Heart right ventricle (tissue), 16 donors: Measurements from ENCODE around the gene NRDE2. TPM values are rescaled to one million over a fixed set of nuclear protein-coding genes. Genes with fewer than 3 reads are reported as not detected.

ENCODE experiments used
- ATAC-seq, 8 donors: fragments of 200-7000 bp; cut with Tn5 transposase; one replicate each; pipeline ENCODE4 v1.9.1; 2020; ENCODE audit warnings: mild to moderate bottlenecking in 8 of 8, moderate library complexity in 8 of 8, moderate number of reproducible peaks in 1 of 8
- DNase-seq, 2 donors: peaks; one replicate each; pipeline ENCODE4 v3.0.0-alpha.2; 2020
- H3K27ac ChIP-seq, 10 donors: fragments of 200-600 bp; sonication (generic) in 2 of 10; one replicate each; pipeline versions ENCODE4 v1.5.0 to v1.8.0; 2020 to 2022; ENCODE audit warnings: mild to moderate bottlenecking in 3 of 10
- H3K27me3 ChIP-seq, 7 donors: fragments of 200-600 bp; one replicate each; pipeline ENCODE4 v1.8.0; 2021 to 2022; ENCODE audit warnings: mild to moderate bottlenecking in 2 of 7
- H3K36me3 ChIP-seq, 9 donors: fragments of 200-600 bp; sonication (generic) in 1 of 9; one replicate each; pipeline versions ENCODE4 v1.5.0 to v1.8.0; 2020 to 2022; ENCODE audit warnings: mild to moderate bottlenecking in 2 of 9
- H3K4me1 ChIP-seq, 9 donors: fragments of 200-600 bp; sonication (generic) in 1 of 9; one replicate each; pipeline versions ENCODE4 v1.5.0 to v1.8.0; 2020 to 2022; ENCODE audit warnings: mild to moderate bottlenecking in 4 of 9
- H3K4me3 ChIP-seq, 10 donors: fragments of 200-600 bp; sonication (generic) in 2 of 10; one replicate each; pipeline versions ENCODE4 v1.5.0 to v1.8.0; 2020 to 2022; ENCODE audit warnings: mild to moderate bottlenecking in 7 of 10, moderate library complexity in 2 of 10
- H3K9me3 ChIP-seq, 11 donors: fragments of 200-600 bp in 10 of 11; sonication (generic) in 2 of 11; one replicate each; pipeline versions ENCODE4 v1.5.0 to v1.8.0; 2013 to 2022; ENCODE audit warnings: mild to moderate bottlenecking in 2 of 11, control low read depth in 1 of 11, moderate library complexity in 1 of 11
- CTCF ChIP-seq, 9 donors: fragments of 200-600 bp; sonication (generic) in 2 of 9; IDR thresholded peaks; one replicate each; pipeline versions ENCODE4 v1.5.0 to v1.8.0; 2021 to 2022; ENCODE audit warnings: antibody characterized with exemption in 9 of 9, mild to moderate bottlenecking in 5 of 9, moderate library complexity in 1 of 9
- WGBS, 2 donors: extraction: QIAGEN DNeasy Blood & Tissue Kit; methylation state at CpG; one replicate each; pipeline ENCODE4 v1.1.7; 2013; ENCODE audit warnings: inconsistent platforms in 1 of 2; 5-methylcytosine and 5-hydroxymethylcytosine counted together
- intact Hi-C, 10 donors: fragments of 100-400 bp; cut with DNase I; formaldehyde crosslinking; loops; one replicate each; pipeline versions ENCODE4 v1.11.1 to v1.14.2; 2022
- polyA plus RNA-seq, 2 donors: library from polyadenylated mRNA; stranded (reverse); fragments of 200-250 nt; gene quantifications; one replicate each; pipeline ENCODE4 v1.2.3, GENCODE V29; 2013
- total RNA-seq, 10 donors: library from RNA; stranded (reverse); fragmentation: NEBNext Ultra II Directional in 3 of 10; extraction: Animal tissue kit (Norgen Biotek cat#: 25700) in 3 of 10; gene quantifications; one replicate each; pipeline versions ENCODE4 v1.2.1 to v1.2.4, GENCODE V29; 2021 to 2023
- donor health status: Arrhythmogenic right ventricular cardiomyopathy.
- donor health status: ischemic (EF 13 %, LVEDD 7.1; RV severe dilation, severe dysfunction).
- donor health status: healthy with polysubstance abuse.
- donor health status: DM: no; HTN: yes; CAD: no.
- donor health status: DM: no; HTN: no; CAD: no.
- donor health status: ischemic (EF 25% LVEDD 6.9; RV normal size, moderate dysfunction).
- donor health status: ischemic (EF 25% LVEDD 5.7; RV mildly dilated, moderate dysfunction).
- donor health status: healthy.
- donor health status: DM: yes; HTN: yes; CAD: no.
- donor health status: Ischemic cardiomyopathy.
- donor health status: ischemic (EF 35%, LVEDD 5.7; RV mildly dilated, moderate dysfunction).
- donor health status: nonischemic (EF 11% LVEDD 7.7; RV severe dilation, severe dysfunction).
- donor health status: DM: yes; HTN: yes; CAD: no.
- donor health status: PGD.
- donor health status: ischemic (EF 29% LVEDD 5.4; RV normal size, mild dysfunction).
- donor health status: nonischemic (EF 23%, LVEDD 6.1; RV moderate dilation, normal function).

Gene NRDE2
- total and polyA plus RNA-seq, 12 donors: 4.3 to 16.7 (median 13.5) TPM

GRCh38 chr14:90348270-90348669, 16.5 kb upstream of the NRDE2 start:
- Histone ChIP-seq H3K27me3 (no peaks in the 10 kb centered on the region), H3K27ac (no peak overlapping the region), H3K9me3 (no peaks in the 10 kb centered on the region), H3K4me1 (no peaks in the 10 kb centered on the region), H3K36me3 (no peaks in the 10 kb centered on the region), H3K4me3 (no peak overlapping the region)
- no peak for DNase-seq
- intact Hi-C loops: no loop called here
- TF ChIP-seq CTCF (IDR thresholded peaks at IDR 0.05): no peak
- no peak for ATAC-seq
- 93 to 97% methylated on average over 2 of the region's 2 CpGs for WGBS, 2 donors

- no peak for ATAC-seq
- no peaks in the 10 kb centered on the region for H3K9me3 ChIP-seq
- no peak for TF ChIP-seq CTCF (IDR thresholded peaks at IDR 0.05)
- no peak overlapping the region for H3K4me3 ChIP-seq
- H3K4me1 ChIP-seq: no peaks in the 10 kb centered on the region
- H3K27me3 ChIP-seq: no peaks in the 10 kb centered on the region
- H3K27ac ChIP-seq: no peak overlapping the region
- no peaks in the 10 kb centered on the region for H3K36me3 ChIP-seq
- intact Hi-C loops: no loop called here
- no peak for DNase-seq
Observed at GRCh38 chr14:90345239-90345557, 13.5 kb upstream of the NRDE2 start.

- peaks cover 0 to 5% (median 0%) of the 10 kb centered on the region in 7 donors for H3K27me3 ChIP-seq
- no peaks in the 10 kb centered on the region for H3K9me3 ChIP-seq
- no peaks in the 10 kb centered on the region for H3K4me1 ChIP-seq
- intact Hi-C loops: no loop called here
- ATAC-seq: no peak
- DNase-seq: no peak
- H3K4me3 ChIP-seq: no peak overlapping the region
- no peaks in the 10 kb centered on the region for H3K36me3 ChIP-seq
- TF ChIP-seq CTCF (IDR thresholded peaks at IDR 0.05): no peak
- 59 to 64% methylated on average over 10 of the region's 10 CpGs for WGBS, 2 donors
- no peak overlapping the region for H3K27ac ChIP-seq
Observed at GRCh38 chr14:90344331-90345238, 12.8 kb upstream of the NRDE2 start.

GRCh38 chr14:90342327-90342726, 10.6 kb upstream of the NRDE2 start:
- Histone ChIP-seq H3K27ac (no peak overlapping the region), H3K9me3 (no peaks in the 10 kb centered on the region), H3K4me3 (no peak overlapping the region), H3K36me3 (no peaks in the 10 kb centered on the region), H3K27me3 (peaks cover 0 to 16% (median 7%) of the 10 kb centered on the region in 7 donors), H3K4me1 (no peaks in the 10 kb centered on the region)
- DNase-seq (no peak), ATAC-seq (no peak)
- intact Hi-C loops: no loop called here
- WGBS, 2 donors: 60 to 62% methylated on average over 4 of the region's 4 CpGs
- no peak for TF ChIP-seq CTCF (IDR thresholded peaks at IDR 0.05)
